Activated CD4-positive, alpha-beta T cell treated with anti-CD3 and anti-CD28 coated beads, Interleukin-2, Interleukin-4, amounts not matched to agents 100 ng/mL and 50 ng/mL, durations not matched to agents 16 hours and 8 hours (primary cell): Measurements from ENCODE around the gene MFSD12.
"Not testable (repeated sequence)": the region's sequence is repeated elsewhere in the genome, so short reads cannot be mapped to it uniquely, and the experiment has no call there.

ENCODE experiments used
- DNase-seq: peaks from one replicate; pipeline ENCODE4 v3.0.0-alpha.2; 2020; ENCODE audit warnings: low spot score

The MFSD12 gene

GRCh38 chr19:3536429-3537100 lies 20.8 kb downstream of the MFSD12 start:
- no peak for DNase-seq

- DNase-seq, result no peak
These were observed 21.4 kb downstream of the MFSD12 start for GRCh38 chr19:3535981-3536380.

- DNase-seq, result no peak
These were observed 21.8 kb downstream of the MFSD12 start for GRCh38 chr19:3535563-3535965.

GRCh38 chr19:3535235-3535535 lies 22.2 kb downstream of the MFSD12 start:
- DNase-seq, result no peak

- DNase-seq, result no peak
These were observed 22.8 kb downstream of the MFSD12 start for GRCh38 chr19:3534375-3535234.

GRCh38 chr19:3533563-3534216 lies 23.7 kb downstream of the MFSD12 start:
- DNase-seq, result no peak

- no peak for DNase-seq
These were observed 24.4 kb downstream of the MFSD12 start for GRCh38 chr19:3533033-3533432.

- DNase-seq, result no peak
These were observed 25.1 kb downstream of the MFSD12 start for GRCh38 chr19:3532154-3532786.

GRCh38 chr19:3531716-3532115 lies 25.7 kb downstream of the MFSD12 start:
- DNase-seq, result no peak

GRCh38 chr19:3530389-3530788 lies 27.0 kb downstream of the MFSD12 start:
- no peak for DNase-seq

GRCh38 chr19:3529299-3529698 lies 28.1 kb downstream of the MFSD12 start:
- not testable (repeated sequence) for DNase-seq

GRCh38 chr19:3528539-3529211 lies 28.7 kb downstream of the MFSD12 start:
- DNase-seq, result no peak

- DNase-seq, result no peak
These were observed 29.3 kb downstream of the MFSD12 start for GRCh38 chr19:3528080-3528479.

- DNase-seq, result no peak
These were observed 30.0 kb downstream of the MFSD12 start for GRCh38 chr19:3527238-3527910.

- no peak for DNase-seq
These were observed 30.7 kb downstream of the MFSD12 start for GRCh38 chr19:3526507-3527237.

- no peak for DNase-seq
These were observed 32.4 kb downstream of the MFSD12 start for GRCh38 chr19:3524904-3525451.

- no peak for DNase-seq
These were observed 33.1 kb downstream of the MFSD12 start for GRCh38 chr19:3524078-3524842.

GRCh38 chr19:3523361-3524077 lies 33.9 kb downstream of the MFSD12 start:
- DNase-seq, result no peak
